ENCODE data around the gene PLA2G7. TPM values are rescaled to one million over a fixed set of nuclear protein-coding genes. Genes with fewer than 3 reads are reported as not detected.

The PLA2G7 gene
- total RNA-seq, 6 donors from 2014 or later, result 2.6 to 9.5 (median 5.9) TPM

DNA sequence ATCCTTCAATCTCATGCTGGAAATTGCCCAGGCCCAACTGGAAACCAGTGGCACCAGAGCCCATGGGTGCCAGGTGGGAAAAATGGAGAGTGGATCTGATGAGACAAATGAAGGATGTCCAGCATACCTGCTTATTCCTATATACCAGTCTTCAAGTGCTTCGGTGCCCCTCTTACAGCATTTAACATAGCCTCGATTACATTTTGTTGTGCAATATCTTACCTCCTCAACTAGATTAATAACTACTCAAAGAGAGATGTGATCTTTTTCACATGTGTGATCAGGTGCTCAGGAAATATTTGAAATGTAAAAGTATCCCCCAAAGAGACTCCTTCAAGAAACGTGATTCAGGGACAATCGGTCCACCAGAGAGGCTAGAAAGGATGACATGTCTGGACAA, 6.7 kb upstream of the PLA2G7 start:
- DNase-seq (no peak), ATAC-seq (ENCODE audit: low FRiP score in 2 of 2) (no peak)
- H3K4me1 ChIP-seq, result no peaks in the 10 kb centered on the region
- no peaks in the 10 kb centered on the region for H3K9me3 ChIP-seq
- no peak overlapping the region for H3K27ac ChIP-seq
- 93 to 94% methylated on average over 4 of the region's 4 CpGs for WGBS, 2 donors
- peaks cover 0 to 3% (median 0%) of the 10 kb centered on the region in 4 donors for H3K27me3 ChIP-seq
- no peaks in the 10 kb centered on the region for H3K36me3 ChIP-seq
- TF ChIP-seq, protein P1, sequence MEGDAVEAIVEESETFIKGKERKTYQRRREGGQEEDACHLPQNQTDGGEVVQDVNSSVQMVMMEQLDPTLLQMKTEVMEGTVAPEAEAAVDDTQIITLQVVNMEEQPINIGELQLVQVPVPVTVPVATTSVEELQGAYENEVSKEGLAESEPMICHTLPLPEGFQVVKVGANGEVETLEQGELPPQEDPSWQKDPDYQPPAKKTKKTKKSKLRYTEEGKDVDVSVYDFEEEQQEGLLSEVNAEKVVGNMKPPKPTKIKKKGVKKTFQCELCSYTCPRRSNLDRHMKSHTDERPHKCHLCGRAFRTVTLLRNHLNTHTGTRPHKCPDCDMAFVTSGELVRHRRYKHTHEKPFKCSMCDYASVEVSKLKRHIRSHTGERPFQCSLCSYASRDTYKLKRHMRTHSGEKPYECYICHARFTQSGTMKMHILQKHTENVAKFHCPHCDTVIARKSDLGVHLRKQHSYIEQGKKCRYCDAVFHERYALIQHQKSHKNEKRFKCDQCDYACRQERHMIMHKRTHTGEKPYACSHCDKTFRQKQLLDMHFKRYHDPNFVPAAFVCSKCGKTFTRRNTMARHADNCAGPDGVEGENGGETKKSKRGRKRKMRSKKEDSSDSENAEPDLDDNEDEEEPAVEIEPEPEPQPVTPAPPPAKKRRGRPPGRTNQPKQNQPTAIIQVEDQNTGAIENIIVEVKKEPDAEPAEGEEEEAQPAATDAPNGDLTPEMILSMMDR (IDR thresholded peaks at IDR 0.05), result no peak
- no peak for TF ChIP-seq POLR2A (IDR thresholded peaks at IDR 0.05)
- TF ChIP-seq EP300 (IDR thresholded peaks at IDR 0.05), result no peak
- TF ChIP-seq POLR2AphosphoS5 (IDR thresholded peaks at IDR 0.05), result no peak
- no peak overlapping the region for H3K4me3 ChIP-seq

DNA sequence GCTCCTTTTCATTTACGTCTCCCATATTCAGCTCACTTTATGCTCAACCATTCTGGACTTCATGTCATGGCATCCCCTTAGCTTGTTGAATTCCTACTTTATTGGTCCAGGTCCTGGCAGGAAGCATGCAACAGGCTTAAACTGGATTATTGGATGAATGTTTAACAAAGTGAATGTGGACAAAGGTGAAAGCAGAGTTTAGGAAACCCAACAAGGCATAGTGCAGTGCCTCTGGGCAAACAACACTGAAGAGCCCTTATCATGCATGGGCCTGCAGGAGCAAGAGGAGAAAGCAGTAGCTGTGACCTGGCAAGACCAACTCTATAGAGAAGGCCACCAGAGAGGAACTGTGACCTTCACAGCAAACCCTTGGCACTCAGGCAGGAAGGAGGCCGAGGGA, 6.3 kb upstream of the PLA2G7 start:
- H3K4me3 ChIP-seq, result no peak overlapping the region
- no peak overlapping the region for H3K27ac ChIP-seq
- DNase-seq, result no peak
- peaks cover 0 to 3% (median 0%) of the 10 kb centered on the region in 4 donors for H3K27me3 ChIP-seq
- ATAC-seq (ENCODE audit: low FRiP score in 2 of 2), result no peak
- H3K4me1 ChIP-seq, result no peaks in the 10 kb centered on the region
- no peaks in the 10 kb centered on the region for H3K9me3 ChIP-seq
- no peaks in the 10 kb centered on the region for H3K36me3 ChIP-seq
- WGBS, 2 donors, result 89 to 97% methylated on average over 2 of the region's 2 CpGs
- TF ChIP-seq, protein P1 (IDR thresholded peaks at IDR 0.05), result no peak
- TF ChIP-seq POLR2AphosphoS5 (IDR thresholded peaks at IDR 0.05), result no peak
- no peak for TF ChIP-seq POLR2A (IDR thresholded peaks at IDR 0.05)
- no peak for TF ChIP-seq EP300 (IDR thresholded peaks at IDR 0.05)

DNA sequence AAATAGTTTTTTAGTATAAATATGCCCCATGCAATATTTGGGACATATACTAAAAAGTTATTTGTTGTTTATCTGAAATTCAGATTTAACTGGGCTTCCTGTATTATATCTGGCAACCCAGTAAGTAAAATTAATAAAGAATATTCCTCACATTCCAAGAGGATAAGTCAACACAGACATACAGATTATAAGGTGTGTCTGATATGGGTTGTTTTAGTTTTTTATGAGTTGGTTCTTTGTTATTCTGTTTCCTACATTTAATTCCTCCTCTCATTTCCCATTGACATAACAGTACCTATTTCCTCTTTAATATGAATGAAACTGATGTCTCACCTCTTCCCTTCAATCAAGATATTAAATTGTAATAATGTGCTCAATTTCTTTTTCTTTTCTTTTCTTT, 1.7 kb upstream of the PLA2G7 start:
- no peak for DNase-seq
- H3K27ac ChIP-seq, result no peak overlapping the region
- no peak overlapping the region for H3K4me3 ChIP-seq
- peaks cover 12 to 18% (median 14%) of the 10 kb centered on the region in 4 donors for H3K4me1 ChIP-seq
- peaks cover 0 to 18% (median 9%) of the 10 kb centered on the region in 4 donors for H3K27me3 ChIP-seq
- TF ChIP-seq, protein P1 (IDR thresholded peaks at IDR 0.05), result no peak
- TF ChIP-seq POLR2AphosphoS5 (IDR thresholded peaks at IDR 0.05) (no peak), POLR2A (IDR thresholded peaks at IDR 0.05) (no peak), EP300 (IDR thresholded peaks at IDR 0.05) (no peak)
- no peaks in the 10 kb centered on the region for H3K9me3 ChIP-seq
- no peak for ATAC-seq (ENCODE audit: low FRiP score in 2 of 2)
- H3K36me3 ChIP-seq, result no peaks in the 10 kb centered on the region

DNA sequence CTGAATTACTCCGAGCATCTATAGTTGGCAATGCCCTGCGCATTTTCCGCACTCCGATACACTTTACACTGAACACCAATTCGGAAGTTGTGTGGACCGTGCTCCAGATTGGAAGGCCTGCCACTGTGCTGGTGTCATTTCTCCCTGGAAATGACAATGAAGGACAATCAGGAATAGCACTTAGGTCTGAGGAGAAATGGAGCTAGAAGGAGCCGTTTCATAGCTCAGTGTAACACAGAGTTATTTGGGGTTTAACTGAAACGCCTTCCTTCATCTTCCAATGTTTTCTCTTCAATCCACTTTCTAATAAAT, 501 bp upstream of the PLA2G7 start:
- H3K4me3 ChIP-seq, result peak overlapping the region in 3 of 4 donors; percentile 50 to 62 (median 51)
- TF ChIP-seq POLR2AphosphoS5 (IDR thresholded peaks at IDR 0.05), result no peak
- TF ChIP-seq, protein P1 (IDR thresholded peaks at IDR 0.05), result no peak
- no peak for TF ChIP-seq EP300 (IDR thresholded peaks at IDR 0.05)
- no peak for TF ChIP-seq POLR2A (IDR thresholded peaks at IDR 0.05)
- H3K27ac ChIP-seq, result peak overlapping the region in 2 of 4 donors; percentile 74 to 79
- H3K4me1 ChIP-seq, result peaks cover 12 to 18% (median 14%) of the 10 kb centered on the region in 4 donors
- no peaks in the 10 kb centered on the region for H3K36me3 ChIP-seq
- 30 to 31% methylated on average over 8 of the region's 8 CpGs for WGBS, 2 donors
- peaks cover 0 to 18% (median 9%) of the 10 kb centered on the region in 4 donors for H3K27me3 ChIP-seq
- DNase-seq (no peak), ATAC-seq (ENCODE audit: low FRiP score in 2 of 2) (peak in 1 of 2 donors; percentile 17)
- no peaks in the 10 kb centered on the region for H3K9me3 ChIP-seq

DNA sequence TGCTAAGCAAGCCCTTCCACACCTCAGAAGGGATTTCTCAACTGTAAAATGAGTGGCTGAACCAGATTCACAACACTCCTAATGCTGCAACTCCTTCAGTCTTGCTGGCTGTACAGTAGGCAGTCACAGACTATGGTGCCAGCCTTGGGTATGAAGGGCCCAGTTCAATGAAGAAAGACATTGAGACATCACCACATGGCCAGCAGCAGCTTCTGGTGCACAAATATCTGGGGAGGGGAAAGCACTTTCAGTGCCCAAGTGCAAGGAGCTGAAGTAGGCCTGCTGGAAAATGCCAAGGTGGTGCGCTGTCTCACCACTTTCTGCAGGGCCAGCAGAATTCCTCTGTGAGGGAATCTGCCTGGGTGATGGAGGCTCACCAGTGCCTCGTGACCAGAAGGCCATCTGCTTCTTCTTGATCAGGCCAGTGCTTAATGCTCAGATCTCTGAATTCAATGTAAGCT, 1.8 kb downstream of the PLA2G7 start:
- peaks cover 0 to 18% (median 9%) of the 10 kb centered on the region in 4 donors for H3K27me3 ChIP-seq
- no peaks in the 10 kb centered on the region for H3K36me3 ChIP-seq
- H3K4me3 ChIP-seq, result no peak overlapping the region
- no peaks in the 10 kb centered on the region for H3K9me3 ChIP-seq
- DNase-seq (no peak), ATAC-seq (ENCODE audit: low FRiP score in 2 of 2) (no peak)
- TF ChIP-seq POLR2A (IDR thresholded peaks at IDR 0.05) (peak in 1 of 4 donors; percentile 51), POLR2AphosphoS5 (IDR thresholded peaks at IDR 0.05) (no peak)
- H3K27ac ChIP-seq, result peak overlapping the region in 2 of 4 donors; percentile 13 to 50
- peaks cover 12 to 18% (median 14%) of the 10 kb centered on the region in 4 donors for H3K4me1 ChIP-seq
- WGBS, 2 donors, result 92 to 93% methylated on average over 2 of the region's 2 CpGs

Measured in upper lobe of left lung (tissue), 6 donors.